Lower lobe of right lung (tissue), 2 donors: ENCODE measurements around the gene DCC. TPM values are rescaled to one million over a fixed set of nuclear protein-coding genes. Genes with fewer than 3 reads are reported as not detected.
A peak's percentile ranks its signal among the peaks of the same experiment; 100 is the strongest.

Experiments
- ATAC-seq, 2 donors: fragments of 200-7000 bp; cut with Tn5 transposase; one replicate each; pipeline ENCODE4 v1.9.1; 2020 to 2022; ENCODE audit warnings: mild to moderate bottlenecking in 2 of 2, moderate library complexity in 2 of 2
- DNase-seq: peaks from one replicate; pipeline ENCODE4 v3.0.0-alpha.2; 2020
- H3K27ac ChIP-seq: fragments of 200-600 bp; one replicate; pipeline ENCODE4 v1.8.0; 2022
- H3K27me3 ChIP-seq: fragments of 200-600 bp; one replicate; pipeline ENCODE4 v1.8.0; 2022; ENCODE audit warnings: low read depth
- H3K36me3 ChIP-seq: fragments of 200-600 bp; one replicate; pipeline ENCODE4 v1.8.0; 2022; ENCODE audit warnings: mild to moderate bottlenecking
- H3K4me1 ChIP-seq: fragments of 200-600 bp; one replicate; pipeline ENCODE4 v1.8.0; 2022
- H3K4me3 ChIP-seq: fragments of 200-600 bp; one replicate; pipeline ENCODE4 v1.8.0; 2022; ENCODE audit warnings: mild to moderate bottlenecking
- H3K9me3 ChIP-seq: fragments of 200-600 bp; one replicate; pipeline ENCODE4 v1.8.0; 2022
- intact Hi-C: fragments of 100-400 bp; cut with DNase I; formaldehyde crosslinking; loops from one replicate; pipeline ENCODE4 v1.11.0; 2022
- total RNA-seq: library from RNA; stranded (reverse); fragmentation: NEBNext Ultra II Directional; extraction: Animal tissue kit (Norgen Biotek cat#: 25700); gene quantifications from one replicate; pipeline ENCODE4 v1.2.1, GENCODE V29; 2021
- TF ChIP-seq, protein P1 (sequence below): fragments of 200-600 bp; IDR thresholded peaks from one replicate; pipeline ENCODE4 v1.8.0; 2022; ENCODE audit warnings: antibody characterized with exemption, mild to moderate bottlenecking
- donor health status: DM: no; HTN: yes; CAD: no; lungs with severe emphysema.

DCC gene
- total RNA-seq, 1 donor from 2014 or later, result 4.5 TPM

- Histone ChIP-seq H3K27me3 (peaks cover 17% of the 10 kb centered on the region), H3K4me1 (no peaks in the 10 kb centered on the region), H3K9me3 (no peaks in the 10 kb centered on the region), H3K27ac (no peak overlapping the region), H3K36me3 (no peaks in the 10 kb centered on the region), H3K4me3 (no peak overlapping the region)
- intact Hi-C loops, result no loop called here
- TF ChIP-seq, protein P1, sequence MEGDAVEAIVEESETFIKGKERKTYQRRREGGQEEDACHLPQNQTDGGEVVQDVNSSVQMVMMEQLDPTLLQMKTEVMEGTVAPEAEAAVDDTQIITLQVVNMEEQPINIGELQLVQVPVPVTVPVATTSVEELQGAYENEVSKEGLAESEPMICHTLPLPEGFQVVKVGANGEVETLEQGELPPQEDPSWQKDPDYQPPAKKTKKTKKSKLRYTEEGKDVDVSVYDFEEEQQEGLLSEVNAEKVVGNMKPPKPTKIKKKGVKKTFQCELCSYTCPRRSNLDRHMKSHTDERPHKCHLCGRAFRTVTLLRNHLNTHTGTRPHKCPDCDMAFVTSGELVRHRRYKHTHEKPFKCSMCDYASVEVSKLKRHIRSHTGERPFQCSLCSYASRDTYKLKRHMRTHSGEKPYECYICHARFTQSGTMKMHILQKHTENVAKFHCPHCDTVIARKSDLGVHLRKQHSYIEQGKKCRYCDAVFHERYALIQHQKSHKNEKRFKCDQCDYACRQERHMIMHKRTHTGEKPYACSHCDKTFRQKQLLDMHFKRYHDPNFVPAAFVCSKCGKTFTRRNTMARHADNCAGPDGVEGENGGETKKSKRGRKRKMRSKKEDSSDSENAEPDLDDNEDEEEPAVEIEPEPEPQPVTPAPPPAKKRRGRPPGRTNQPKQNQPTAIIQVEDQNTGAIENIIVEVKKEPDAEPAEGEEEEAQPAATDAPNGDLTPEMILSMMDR, result no peak
- ATAC-seq, result no peak
- DNase-seq, result no peak
Measured at GRCh38 chr18:52334896-52335295, 5.1 kb upstream of the DCC start.

GRCh38 chr18:52337276-52337675 lies 2.7 kb upstream of the DCC start:
- no peak for DNase-seq
- intact Hi-C loops, result no loop called here
- Histone ChIP-seq H3K4me3 (no peak overlapping the region), H3K4me1 (no peaks in the 10 kb centered on the region), H3K9me3 (no peaks in the 10 kb centered on the region), H3K27ac (no peak overlapping the region), H3K27me3 (peaks cover 41% of the 10 kb centered on the region), H3K36me3 (no peaks in the 10 kb centered on the region)
- TF ChIP-seq, protein P1, result no peak
- ATAC-seq, result no peak

GRCh38 chr18:52340406-52341102 lies 557 bp downstream of the DCC start:
- Histone ChIP-seq H3K36me3 (no peaks in the 10 kb centered on the region), H3K4me3 (peak overlapping the region; percentile 38), H3K9me3 (no peaks in the 10 kb centered on the region), H3K27ac (no peak overlapping the region), H3K27me3 (peaks cover 45% of the 10 kb centered on the region), H3K4me1 (no peaks in the 10 kb centered on the region)
- DNase-seq (no peak), ATAC-seq (no peak)
- TF ChIP-seq, protein P1, result no peak
- intact Hi-C loops, result no loop called here

DNA sequence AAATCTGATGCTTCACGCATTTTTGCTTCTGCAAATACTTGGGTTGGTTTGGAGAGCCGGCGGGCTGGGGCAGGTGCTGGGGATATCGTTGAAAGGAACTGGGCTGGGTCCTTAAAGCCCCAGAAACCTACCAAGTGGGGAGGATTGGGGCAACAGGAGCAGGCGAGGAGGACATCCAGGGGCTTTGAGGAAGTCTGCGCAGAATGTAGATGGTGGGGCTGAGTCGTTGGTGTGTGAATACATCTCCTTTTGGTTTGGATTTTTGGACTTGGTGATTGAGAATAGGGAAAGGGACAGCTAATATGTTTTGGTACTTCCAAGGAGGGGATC lies 1.1 kb downstream of the DCC start:
- H3K4me3 ChIP-seq, result peak overlapping the region; percentile 38
- ATAC-seq, result no peak
- H3K9me3 ChIP-seq, result no peaks in the 10 kb centered on the region
- H3K27ac ChIP-seq, result no peak overlapping the region
- intact Hi-C loops, result no loop called here
- H3K4me1 ChIP-seq, result no peaks in the 10 kb centered on the region
- H3K27me3 ChIP-seq, result peaks cover 45% of the 10 kb centered on the region
- TF ChIP-seq, protein P1, result no peak
- no peaks in the 10 kb centered on the region for H3K36me3 ChIP-seq
- DNase-seq, result no peak

DNA sequence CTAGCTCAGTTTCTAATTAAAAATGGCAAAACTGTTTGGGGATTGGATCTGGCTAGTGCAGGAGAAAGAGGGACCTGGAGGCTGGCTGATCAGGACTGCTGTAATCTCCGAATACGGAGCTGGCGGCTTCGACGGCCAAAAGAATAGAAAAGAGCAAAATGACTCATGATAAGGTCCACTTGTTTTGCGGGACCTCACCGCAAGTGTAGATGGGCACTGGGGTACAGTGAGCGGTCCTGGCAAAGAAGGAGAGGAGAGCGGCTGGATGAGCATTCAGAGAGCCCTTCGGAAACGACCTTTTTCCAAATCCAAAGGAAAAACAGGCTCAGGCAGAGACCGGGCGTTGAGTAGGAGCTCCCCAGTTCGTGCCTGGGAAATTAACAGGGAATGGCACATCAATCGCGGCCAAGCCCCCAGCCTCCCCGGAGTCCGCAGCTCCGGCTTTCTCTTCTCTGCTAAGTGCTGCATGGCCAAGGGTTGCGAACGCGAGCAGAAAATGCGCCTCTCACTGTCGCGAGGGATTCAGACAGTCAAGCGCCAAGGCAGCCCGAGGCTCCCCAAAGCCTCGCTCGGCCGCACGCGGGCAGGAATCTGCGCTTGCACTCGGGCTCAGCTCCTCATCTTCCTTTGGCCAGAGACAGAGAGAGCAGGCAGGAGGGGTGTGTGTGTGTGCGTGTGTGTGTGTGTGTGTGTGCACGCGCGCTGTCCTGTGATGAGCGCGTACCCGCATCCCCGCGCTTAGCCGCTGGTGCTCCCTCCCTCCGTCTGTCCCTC lies 1.8 kb downstream of the DCC start:
- Histone ChIP-seq H3K4me3 (peak overlapping the region; percentile 38), H3K27me3 (peaks cover 45% of the 10 kb centered on the region), H3K9me3 (no peaks in the 10 kb centered on the region), H3K4me1 (no peaks in the 10 kb centered on the region), H3K36me3 (no peaks in the 10 kb centered on the region), H3K27ac (no peak overlapping the region)
- TF ChIP-seq, protein P1, result no peak
- intact Hi-C loops, result no loop called here
- ATAC-seq (peak; percentile 21 to 42), DNase-seq (no peak)
